H9 (cell line): Measurements from ENCODE around the gene PRKACB. TPM values are rescaled to one million over a fixed set of nuclear protein-coding genes. Genes with fewer than 3 reads are reported as not detected.

Experiments
- DNase-seq: peaks from one replicate; pipeline ENCODE4 v3.0.0-alpha.2; 2017
- H2AFZ ChIP-seq: one replicate; pipeline ENCODE4 v1.6.1; 2013; ENCODE audit warnings: mild to moderate bottlenecking, low read length, control low read depth, moderate library complexity
- H2AK5ac ChIP-seq: 2 replicates; pipeline ENCODE4 v1.6.1; 2013; ENCODE audit warnings: low read length, control low read depth, mixed read lengths; ENCODE audit not compliant: insufficient read length
- H2BK120ac ChIP-seq: one replicate; pipeline ENCODE4 v1.6.1; 2013; ENCODE audit warnings: low read depth, mild to moderate bottlenecking, low read length, control low read depth, inconsistent platforms; ENCODE audit not compliant: poor library complexity, severe bottlenecking
- H2BK12ac ChIP-seq: 2 replicates; pipeline ENCODE4 v1.6.1; 2013; ENCODE audit warnings: low read length, control low read depth, mixed read lengths, low read depth; ENCODE audit not compliant: insufficient read length
- H2BK15ac ChIP-seq: 2 replicates; pipeline ENCODE4 v1.6.1; 2013; ENCODE audit warnings: low read depth, low read length, control low read depth
- H2BK20ac ChIP-seq: one replicate; pipeline ENCODE4 v1.6.1; 2013; ENCODE audit warnings: low read depth, mild to moderate bottlenecking, low read length, control low read depth, inconsistent platforms; ENCODE audit not compliant: poor library complexity, severe bottlenecking
- H2BK5ac ChIP-seq: 2 replicates; pipeline ENCODE4 v1.6.1; 2013; ENCODE audit warnings: low read length, control low read depth, mixed read lengths; ENCODE audit not compliant: insufficient read length
- H3K14ac ChIP-seq: 2 replicates; pipeline ENCODE4 v1.6.1; 2013; ENCODE audit warnings: low read length, control low read depth; ENCODE audit not compliant: insufficient read depth
- H3K18ac ChIP-seq: 2 replicates; pipeline ENCODE4 v1.6.1; 2013; ENCODE audit warnings: low read depth, mild to moderate bottlenecking, mixed read lengths, low read length, control low read depth; ENCODE audit not compliant: insufficient read length
- H3K23ac ChIP-seq: 2 replicates; pipeline ENCODE4 v1.6.1; 2013; ENCODE audit warnings: low read length, control low read depth, mixed read lengths, low read depth; ENCODE audit not compliant: insufficient read length
- H3K23me2 ChIP-seq: 2 replicates; pipeline ENCODE4 v1.6.1; 2013; ENCODE audit warnings: low read depth, mild to moderate bottlenecking, mixed read lengths, low read length, control low read depth; ENCODE audit not compliant: insufficient read length, poor library complexity, severe bottlenecking
- H3K27ac ChIP-seq: 2 replicates; pipeline ENCODE4 v1.5.1; 2013; ENCODE audit warnings: low read length, control low read depth, mixed read lengths, low read depth; ENCODE audit not compliant: insufficient read length
- H3K27me3 ChIP-seq: 2 replicates; pipeline ENCODE4 v1.6.1; 2013; ENCODE audit warnings: low read length, control low read depth, inconsistent platforms; ENCODE audit not compliant: insufficient read depth
- H3K4ac ChIP-seq: 2 replicates; pipeline ENCODE4 v1.6.1; 2013; ENCODE audit warnings: low read depth, mild to moderate bottlenecking, control low read depth, inconsistent platforms, low read length, moderate library complexity
- H3K4me1 ChIP-seq: 2 replicates; pipeline ENCODE4 v1.6.1; 2013; ENCODE audit warnings: low read length, control low read depth, inconsistent platforms; ENCODE audit not compliant: insufficient read depth
- H3K4me2 ChIP-seq: 2 replicates; pipeline ENCODE4 v1.6.1; 2013; ENCODE audit warnings: low read length, control low read depth, mixed read lengths; ENCODE audit not compliant: insufficient read length, insufficient read depth
- H3K56ac ChIP-seq: 2 replicates; pipeline ENCODE4 v1.6.1; 2013; ENCODE audit warnings: low read depth, mild to moderate bottlenecking, mixed read lengths, low read length, control low read depth; ENCODE audit not compliant: insufficient read length
- H3K79me1 ChIP-seq: 2 replicates; pipeline ENCODE4 v1.6.1; 2013; ENCODE audit warnings: low read depth, mild to moderate bottlenecking, moderate library complexity, low read length, control low read depth, inconsistent platforms; ENCODE audit not compliant: insufficient read depth, poor library complexity, severe bottlenecking
- H3K79me2 ChIP-seq: 2 replicates; pipeline ENCODE4 v1.6.1; 2013; ENCODE audit warnings: low read length, control low read depth, inconsistent platforms; ENCODE audit not compliant: insufficient read depth
- H3K9ac ChIP-seq: 2 replicates; pipeline ENCODE4 v1.6.1; 2013; ENCODE audit warnings: low read length, control low read depth, mixed read lengths; ENCODE audit not compliant: insufficient read length; ENCODE audit errors: extremely low read depth
- H3K9me3 ChIP-seq: one replicate; pipeline ENCODE4 v1.6.1; 2013; ENCODE audit warnings: low read depth, low read length, inconsistent platforms; ENCODE audit not compliant: control insufficient read depth
- H3T11ph ChIP-seq: one replicate; pipeline ENCODE4 v1.6.1; 2013; ENCODE audit warnings: mild to moderate bottlenecking, low read length, control low read depth, inconsistent platforms
- H4K20me1 ChIP-seq: one replicate; pipeline ENCODE4 v1.6.1; 2013; ENCODE audit not compliant: control insufficient read depth, insufficient read length, insufficient read depth
- H4K5ac ChIP-seq: 2 replicates; pipeline ENCODE4 v1.6.1; 2013; ENCODE audit warnings: low read depth, mild to moderate bottlenecking, mixed read lengths, low read length, control low read depth; ENCODE audit not compliant: insufficient read length
- H4K8ac ChIP-seq: replicated peaks from 2 replicates; pipeline ENCODE4 v1.6.1; 2013; ENCODE audit warnings: low read length, control low read depth, mixed read lengths, low read depth; ENCODE audit not compliant: insufficient read length
- H4K91ac ChIP-seq: 2 replicates; pipeline ENCODE4 v1.6.1; 2013; ENCODE audit warnings: low read depth, mild to moderate bottlenecking, moderate library complexity, mixed read lengths, low read length, control low read depth; ENCODE audit not compliant: insufficient read length
- H3K27ac Mint-ChIP-seq, 3 experiments: 2 replicates in 2 of 3; 3 replicates in 1 of 3; pipeline ENCODE4 v1.8.0; 2020 to 2021; ENCODE audit warnings: mixed read lengths in 3 of 3, mild to moderate bottlenecking in 1 of 3, moderate library complexity in 1 of 3
- H3K27me3 Mint-ChIP-seq: 2 replicates; pipeline ENCODE4 v1.8.0; 2021; ENCODE audit warnings: low read depth, mild to moderate bottlenecking, moderate library complexity, mixed read lengths
- H3K36me3 Mint-ChIP-seq, 3 experiments: 2 replicates in 2 of 3; 3 replicates in 1 of 3; pipeline ENCODE4 v1.8.0; 2020 to 2021; ENCODE audit warnings: low read depth in 3 of 3, mixed read lengths in 3 of 3; ENCODE audit not compliant: insufficient read depth in 1 of 3
- H3K4me1 Mint-ChIP-seq, 2 experiments: 2 replicates each; pipeline ENCODE4 v1.8.0; 2020; ENCODE audit warnings: mixed read lengths in 2 of 2
- H3K4me3 Mint-ChIP-seq, 2 experiments: 2 replicates in 1 of 2; 3 replicates in 1 of 2; pipeline ENCODE4 v1.8.0; 2020 to 2021; ENCODE audit warnings: mild to moderate bottlenecking in 2 of 2, mixed read lengths in 2 of 2, moderate library complexity in 1 of 2
- H3K9me3 Mint-ChIP-seq, 2 experiments: 2 replicates in 1 of 2; 3 replicates in 1 of 2; pipeline ENCODE4 v1.8.0; 2020; ENCODE audit warnings: mild to moderate bottlenecking in 2 of 2, mixed read lengths in 2 of 2, moderate library complexity in 1 of 2
- WGBS: extraction: QIAGEN DNeasy Blood & Tissue Kit; methylation state at CpG from one replicate; pipeline ENCODE4 v1.1.7; 2013; ENCODE audit warnings: missing lambda C conversion rate, low lambda C conversion rate, mixed read lengths; ENCODE audit not compliant: insufficient read length; ENCODE audit errors: extremely low coverage; 5-methylcytosine and 5-hydroxymethylcytosine counted together
- total RNA-seq: library from RNA; stranded (reverse); gene quantifications from 2 replicates; pipeline ENCODE4 v1.2.1, GENCODE V29; 2021
- TF ChIP-seq, protein P1 (sequence below): fragments of 200-600 bp; sonication (generic); conservative IDR thresholded peaks from 3 replicates; pipeline ENCODE4 v1.8.0; 2021; ENCODE audit warnings: antibody characterized with exemption, mild to moderate bottlenecking

Gene PRKACB
- total RNA-seq, 1 experiment from 2014 or later = 20.7 TPM

- Histone ChIP-seq H3K23me2 (no peaks in the 10 kb centered on the region), H3K18ac (no peak overlapping the region), H2AK5ac (no peak overlapping the region), H3K56ac (no peak overlapping the region), H3K4me2 (no peak overlapping the region), H3K14ac (no peak overlapping the region), H2BK120ac (no peak overlapping the region), H3K23ac (no peak overlapping the region), H4K20me1 (no peaks in the 10 kb centered on the region), H3T11ph (no peak overlapping the region), H4K91ac (no peak overlapping the region), H2BK12ac (no peak overlapping the region), H4K8ac (no peak overlapping the region), H3K9me3 (no peaks in the 10 kb centered on the region), H3K79me1 (no peaks in the 10 kb centered on the region), H2BK5ac (no peak overlapping the region), H3K27me3 (no peaks in the 10 kb centered on the region), H3K79me2 (no peaks in the 10 kb centered on the region), H2BK15ac (no peak overlapping the region), H4K5ac (no peak overlapping the region), H3K4ac (no peak overlapping the region), H3K27ac (no peak overlapping the region), H3K9ac (no peak overlapping the region), H2AFZ (no peak overlapping the region), H3K4me1 (no peaks in the 10 kb centered on the region), H2BK20ac (no peak overlapping the region)
- Mint-ChIP-seq H3K9me3 (no peaks in the 10 kb centered on the region), H3K36me3 (0 out of 7 replicates have a peak, but pooled peaks cover 0 to 2% (median 0%) of the 10 kb centered on the region in 3 experiments), H3K4me1 (no peaks in the 10 kb centered on the region), H3K27me3 (no peaks in the 10 kb centered on the region), H3K27ac (no peak overlapping the region), H3K4me3 (no peak overlapping the region)
- no CpG with 5 or more reads among the region's 4 CpGs for WGBS
- DNase-seq = no peak
- TF ChIP-seq, protein P1, sequence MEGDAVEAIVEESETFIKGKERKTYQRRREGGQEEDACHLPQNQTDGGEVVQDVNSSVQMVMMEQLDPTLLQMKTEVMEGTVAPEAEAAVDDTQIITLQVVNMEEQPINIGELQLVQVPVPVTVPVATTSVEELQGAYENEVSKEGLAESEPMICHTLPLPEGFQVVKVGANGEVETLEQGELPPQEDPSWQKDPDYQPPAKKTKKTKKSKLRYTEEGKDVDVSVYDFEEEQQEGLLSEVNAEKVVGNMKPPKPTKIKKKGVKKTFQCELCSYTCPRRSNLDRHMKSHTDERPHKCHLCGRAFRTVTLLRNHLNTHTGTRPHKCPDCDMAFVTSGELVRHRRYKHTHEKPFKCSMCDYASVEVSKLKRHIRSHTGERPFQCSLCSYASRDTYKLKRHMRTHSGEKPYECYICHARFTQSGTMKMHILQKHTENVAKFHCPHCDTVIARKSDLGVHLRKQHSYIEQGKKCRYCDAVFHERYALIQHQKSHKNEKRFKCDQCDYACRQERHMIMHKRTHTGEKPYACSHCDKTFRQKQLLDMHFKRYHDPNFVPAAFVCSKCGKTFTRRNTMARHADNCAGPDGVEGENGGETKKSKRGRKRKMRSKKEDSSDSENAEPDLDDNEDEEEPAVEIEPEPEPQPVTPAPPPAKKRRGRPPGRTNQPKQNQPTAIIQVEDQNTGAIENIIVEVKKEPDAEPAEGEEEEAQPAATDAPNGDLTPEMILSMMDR = no peak
Observed at GRCh38 chr1:84146411-84147032, 2.5 kb downstream of the PRKACB start.
